AG04449 (cell line): Measurements from ENCODE around the gene SPIRE1.
"Not testable (repeated sequence)": the region's sequence is repeated elsewhere in the genome, so short reads cannot be mapped to it uniquely, and the experiment has no call there.

Experiments
- CTCF ChIA-PET: fragments of 350-600 bp; formaldehyde crosslinking; extraction: SDS; loops from one replicate; lab custom pipeline; 2021; ENCODE audit warnings: antibody characterized with exemption; lab: Yijun Ruan, JAX
- POLR2A ChIA-PET: fragments of 400-600, 350-600 bp; formaldehyde crosslinking; extraction: SDS; loops from one replicate; lab custom pipeline; 2020; ENCODE audit warnings: antibody characterized with exemption, inconsistent platforms; lab: Yijun Ruan, JAX
- DNase-seq: peaks from one replicate; pipeline ENCODE4 v3.0.0-alpha.2; 2010; ENCODE audit warnings: low read depth, low spot score
- H3K4me3 ChIP-seq: 2 replicates; pipeline ENCODE4 v1.5.1; 2011; ENCODE audit warnings: low read depth, mild to moderate bottlenecking, control low read depth, low read length
- CTCF ChIP-seq: IDR thresholded peaks from one replicate; pipeline ENCODE4 v1.5.1; 2011; ENCODE audit warnings: mild to moderate bottlenecking, moderate library complexity, low read length, control low read depth, inconsistent platforms; ENCODE audit not compliant: insufficient read depth; ENCODE audit errors: missing control alignments

Gene SPIRE1

DNA sequence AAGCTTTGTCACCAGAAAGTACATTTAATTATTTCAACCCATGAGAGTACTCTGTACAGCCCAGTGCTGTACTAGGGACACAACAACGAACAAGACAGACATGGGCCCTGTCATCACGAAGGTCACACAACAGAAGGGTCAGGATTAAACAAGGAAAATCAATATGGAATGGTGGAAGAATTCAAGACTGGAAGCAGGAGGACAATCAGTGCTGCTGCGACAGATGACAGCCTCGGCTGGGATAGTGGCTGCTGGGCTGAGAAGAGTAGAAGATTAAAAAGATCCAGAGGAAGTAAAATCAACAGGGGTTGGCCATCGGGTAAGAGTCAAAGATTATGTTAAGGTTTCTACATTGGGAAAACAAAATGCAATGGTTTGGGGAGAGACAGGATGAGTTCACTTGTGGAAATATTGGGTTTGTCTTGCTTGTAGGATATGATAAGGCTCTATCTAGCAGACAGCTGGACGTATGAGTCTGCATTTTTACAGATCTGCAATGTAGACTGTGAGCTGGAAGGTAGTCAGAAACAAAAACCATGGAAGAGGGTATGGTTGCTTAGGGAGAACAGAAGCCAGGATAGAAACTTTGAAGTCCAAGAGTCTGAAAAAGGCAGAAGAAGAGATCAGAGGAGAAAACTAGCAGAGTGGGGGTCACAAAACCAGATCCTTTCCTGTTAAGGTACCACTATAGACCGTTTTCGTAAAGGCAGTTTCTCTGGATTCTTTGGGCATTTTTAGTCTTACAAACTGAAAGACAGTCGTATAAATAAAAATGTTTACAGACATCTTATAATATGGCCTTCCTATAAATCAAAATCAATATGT lies 166.1 kb downstream of the SPIRE1 start:
- CTCF ChIA-PET = no interaction called here
- no peak for TF ChIP-seq CTCF
- no peak for DNase-seq

GRCh38 chr18:12485479-12486105 lies 172.3 kb downstream of the SPIRE1 start:
- no peak for DNase-seq
- H3K4me3 ChIP-seq = no peak overlapping the region
- no peak for TF ChIP-seq CTCF
- ChIA-PET CTCF (interaction anchor here (1.6 kb wide), 1 partner anchor 94 kb away, joined by 5 read pairs; no protein-coding TSS in a partner anchor), POLR2A (no interaction called here)

More for the DNA sequence above, 166.1 kb downstream of the SPIRE1 start:
- POLR2A ChIA-PET = no interaction called here
- no peak overlapping the region for H3K4me3 ChIP-seq

DNA sequence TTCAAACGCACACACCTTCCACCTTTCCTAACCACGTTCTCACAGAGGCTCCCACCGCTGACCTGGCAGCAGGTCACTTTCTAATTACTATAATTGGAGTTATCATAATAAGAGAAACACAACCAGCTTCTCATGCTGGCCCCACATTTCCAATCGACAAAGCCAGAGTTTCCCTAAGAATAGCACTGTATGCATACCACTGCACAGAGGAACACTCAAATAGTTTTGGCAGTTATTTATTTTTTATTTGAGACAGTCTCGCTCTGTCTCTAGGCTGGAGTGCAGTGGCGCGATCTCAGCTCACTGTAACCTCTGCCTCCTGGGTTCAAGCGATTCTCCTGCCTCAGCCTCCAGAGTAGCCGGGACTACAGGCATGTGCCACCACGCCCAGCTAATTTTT lies 176.0 kb downstream of the SPIRE1 start:
- CTCF ChIA-PET = interaction anchor here (1.2 to 1.5 kb wide), 2 partner anchors 12 to 177 kb away, joined by 3 read pairs; no protein-coding TSS in a partner anchor
- POLR2A ChIA-PET, DNase-seq, H3K4me3 ChIP-seq: not testable (repeated sequence)

- ChIA-PET POLR2A (interaction anchor here (0.7 kb wide), 1 partner anchor 13 kb away, joined by 3 read pairs; no protein-coding TSS in a partner anchor), CTCF (interaction anchor here (1.0 to 2.8 kb wide), 4 partner anchors 19 to 180 kb away, joined by 3 to 8 read pairs (median 4); no protein-coding TSS in a partner anchor)
- no peak for TF ChIP-seq CTCF
- DNase-seq = no peak
- no peak overlapping the region for H3K4me3 ChIP-seq
Observed at GRCh38 chr18:12479982-12480381, 177.9 kb downstream of the SPIRE1 start.

DNA sequence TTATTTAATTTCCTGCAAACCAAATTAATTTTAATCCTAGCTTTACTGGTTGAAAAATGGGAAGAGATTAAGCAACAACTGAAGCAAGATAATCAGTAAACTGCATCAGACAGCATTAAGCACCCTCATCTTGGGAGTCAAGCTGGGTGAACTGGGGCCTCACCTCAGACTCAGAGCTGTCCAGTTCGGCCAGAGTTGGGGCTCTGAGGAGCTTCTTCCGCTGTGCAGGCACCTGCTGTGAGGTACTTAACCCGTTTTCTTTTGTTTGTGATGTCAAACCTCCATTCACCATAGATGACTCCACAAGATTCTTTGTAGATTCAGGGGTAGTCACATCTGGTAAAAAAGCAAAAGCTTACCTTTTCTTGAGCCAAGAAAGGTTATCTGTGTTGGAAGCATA lies 178.4 kb downstream of the SPIRE1 start:
- ChIA-PET CTCF (interaction anchor here (0.8 to 2.8 kb wide), 5 partner anchors 19 to 180 kb away, joined by 3 to 8 read pairs (median 4); no protein-coding TSS in a partner anchor), POLR2A (interaction anchor here (0.7 kb wide), 1 partner anchor 13 kb away, joined by 3 read pairs; no protein-coding TSS in a partner anchor)
- no peak for TF ChIP-seq CTCF
- H3K4me3 ChIP-seq = no peak overlapping the region
- no peak for DNase-seq

- ChIA-PET POLR2A (no interaction called here), CTCF (interaction anchor here (0.8 to 2.8 kb wide), 5 partner anchors 18 to 181 kb away, joined by 3 to 8 read pairs (median 4); no protein-coding TSS in a partner anchor)
- H3K4me3 ChIP-seq = no peak overlapping the region
- no peak for TF ChIP-seq CTCF
- DNase-seq = no peak
Observed at GRCh38 chr18:12478269-12479047, 179.4 kb downstream of the SPIRE1 start.
